ENCODE results near the gene RAP1GAP2.

DNA sequence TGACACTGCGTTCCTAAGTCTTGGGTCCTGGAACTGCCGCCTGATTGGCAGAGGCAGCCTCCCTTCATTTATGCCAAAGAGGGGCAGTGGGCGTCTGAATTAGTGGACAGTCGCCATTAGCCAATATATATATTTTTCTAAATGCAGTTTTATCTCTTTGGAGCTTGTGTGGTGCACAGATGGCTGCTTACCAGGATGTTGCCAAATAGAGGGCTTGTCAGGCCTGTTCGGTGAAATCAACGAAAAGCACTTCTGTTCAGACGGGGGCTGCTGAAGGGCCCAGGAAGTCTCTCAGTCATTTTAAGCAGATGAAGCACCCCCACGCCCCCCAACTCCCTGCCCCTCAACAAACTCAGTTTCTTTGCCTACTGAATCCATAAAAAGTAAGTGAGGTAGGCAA, 66.0 kb downstream of the RAP1GAP2 start:
- TF ChIP-seq, protein P1, sequence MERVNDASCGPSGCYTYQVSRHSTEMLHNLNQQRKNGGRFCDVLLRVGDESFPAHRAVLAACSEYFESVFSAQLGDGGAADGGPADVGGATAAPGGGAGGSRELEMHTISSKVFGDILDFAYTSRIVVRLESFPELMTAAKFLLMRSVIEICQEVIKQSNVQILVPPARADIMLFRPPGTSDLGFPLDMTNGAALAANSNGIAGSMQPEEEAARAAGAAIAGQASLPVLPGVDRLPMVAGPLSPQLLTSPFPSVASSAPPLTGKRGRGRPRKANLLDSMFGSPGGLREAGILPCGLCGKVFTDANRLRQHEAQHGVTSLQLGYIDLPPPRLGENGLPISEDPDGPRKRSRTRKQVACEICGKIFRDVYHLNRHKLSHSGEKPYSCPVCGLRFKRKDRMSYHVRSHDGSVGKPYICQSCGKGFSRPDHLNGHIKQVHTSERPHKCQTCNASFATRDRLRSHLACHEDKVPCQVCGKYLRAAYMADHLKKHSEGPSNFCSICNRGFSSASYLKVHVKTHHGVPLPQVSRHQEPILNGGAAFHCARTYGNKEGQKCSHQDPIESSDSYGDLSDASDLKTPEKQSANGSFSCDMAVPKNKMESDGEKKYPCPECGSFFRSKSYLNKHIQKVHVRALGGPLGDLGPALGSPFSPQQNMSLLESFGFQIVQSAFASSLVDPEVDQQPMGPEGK (CRISPR knock-in tag; IDR thresholded peaks at IDR 0.05; ENCODE audit: borderline replicate concordance), result no peak
- no peak for TF ChIP-seq ZFP3 (CRISPR knock-in tag; IDR thresholded peaks at IDR 0.05)
- TF ChIP-seq PPARA (CRISPR knock-in tag; IDR thresholded peaks at IDR 0.05; ENCODE audit: borderline replicate concordance), result no peak
- TF ChIP-seq, protein P2, sequence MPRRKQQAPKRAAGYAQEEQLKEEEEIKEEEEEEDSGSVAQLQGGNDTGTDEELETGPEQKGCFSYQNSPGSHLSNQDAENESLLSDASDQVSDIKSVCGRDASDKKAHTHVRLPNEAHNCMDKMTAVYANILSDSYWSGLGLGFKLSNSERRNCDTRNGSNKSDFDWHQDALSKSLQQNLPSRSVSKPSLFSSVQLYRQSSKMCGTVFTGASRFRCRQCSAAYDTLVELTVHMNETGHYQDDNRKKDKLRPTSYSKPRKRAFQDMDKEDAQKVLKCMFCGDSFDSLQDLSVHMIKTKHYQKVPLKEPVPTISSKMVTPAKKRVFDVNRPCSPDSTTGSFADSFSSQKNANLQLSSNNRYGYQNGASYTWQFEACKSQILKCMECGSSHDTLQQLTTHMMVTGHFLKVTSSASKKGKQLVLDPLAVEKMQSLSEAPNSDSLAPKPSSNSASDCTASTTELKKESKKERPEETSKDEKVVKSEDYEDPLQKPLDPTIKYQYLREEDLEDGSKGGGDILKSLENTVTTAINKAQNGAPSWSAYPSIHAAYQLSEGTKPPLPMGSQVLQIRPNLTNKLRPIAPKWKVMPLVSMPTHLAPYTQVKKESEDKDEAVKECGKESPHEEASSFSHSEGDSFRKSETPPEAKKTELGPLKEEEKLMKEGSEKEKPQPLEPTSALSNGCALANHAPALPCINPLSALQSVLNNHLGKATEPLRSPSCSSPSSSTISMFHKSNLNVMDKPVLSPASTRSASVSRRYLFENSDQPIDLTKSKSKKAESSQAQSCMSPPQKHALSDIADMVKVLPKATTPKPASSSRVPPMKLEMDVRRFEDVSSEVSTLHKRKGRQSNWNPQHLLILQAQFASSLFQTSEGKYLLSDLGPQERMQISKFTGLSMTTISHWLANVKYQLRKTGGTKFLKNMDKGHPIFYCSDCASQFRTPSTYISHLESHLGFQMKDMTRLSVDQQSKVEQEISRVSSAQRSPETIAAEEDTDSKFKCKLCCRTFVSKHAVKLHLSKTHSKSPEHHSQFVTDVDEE (CRISPR knock-in tag; IDR thresholded peaks at IDR 0.05), result no peak
- no peak for TF ChIP-seq TOX (CRISPR knock-in tag; IDR thresholded peaks at IDR 0.05; ENCODE audit: borderline replicate concordance)
- no peak for TF ChIP-seq TCF4 (CRISPR knock-in tag; IDR thresholded peaks at IDR 0.05; ENCODE audit: borderline replicate concordance)
- TF ChIP-seq BACH2 (CRISPR knock-in tag; IDR thresholded peaks at IDR 0.05; ENCODE audit: borderline replicate concordance), result no peak
